HG03139 (cell line): Measurements from ENCODE around the gene RTKN2.

Source experiments
- ATAC-seq: cut with Tn5 transposase; IDR thresholded peaks from one replicate; pipeline ENCODE4 v1.9.1; 2021; ENCODE audit not compliant: unreplicated experiment

The RTKN2 gene

GRCh38 chr10:62230344-62231121 is 38.1 kb downstream of the RTKN2 start:
- no peak for ATAC-seq

GRCh38 chr10:62225362-62225761 is 43.3 kb downstream of the RTKN2 start:
- no peak for ATAC-seq

- no peak for ATAC-seq
Observed at GRCh38 chr10:62224606-62225005, 44.0 kb downstream of the RTKN2 start.

- ATAC-seq: no peak
Observed at GRCh38 chr10:62217683-62218082, 51.0 kb downstream of the RTKN2 start.

GRCh38 chr10:62214364-62214874 is 54.2 kb downstream of the RTKN2 start:
- no peak for ATAC-seq

- ATAC-seq: no peak
Observed at GRCh38 chr10:62205750-62206399, 62.8 kb downstream of the RTKN2 start.

- ATAC-seq: no peak
Observed at GRCh38 chr10:62199584-62199983, 69.1 kb downstream of the RTKN2 start.

- ATAC-seq: no peak
Observed at GRCh38 chr10:62196528-62196927, 72.1 kb downstream of the RTKN2 start.

- no peak for ATAC-seq
Observed at GRCh38 chr10:62195675-62195926, 73.0 kb downstream of the RTKN2 start.

GRCh38 chr10:62194924-62195674 is 73.5 kb downstream of the RTKN2 start:
- ATAC-seq: no peak

GRCh38 chr10:62193479-62193878 is 75.2 kb downstream of the RTKN2 start:
- ATAC-seq: no peak

- ATAC-seq: no peak
Observed at GRCh38 chr10:62189131-62189530, 79.5 kb downstream of the RTKN2 start.

GRCh38 chr10:62188021-62188616 is 80.5 kb downstream of the RTKN2 start:
- ATAC-seq: no peak

GRCh38 chr10:62186999-62187675 is 81.5 kb downstream of the RTKN2 start:
- no peak for ATAC-seq

GRCh38 chr10:62185919-62186692 is 82.5 kb downstream of the RTKN2 start:
- no peak for ATAC-seq

GRCh38 chr10:62183857-62184795 is 84.5 kb downstream of the RTKN2 start:
- no peak for ATAC-seq

- ATAC-seq: peak; percentile 73
Observed at GRCh38 chr10:62183442-62183841, 85.2 kb downstream of the RTKN2 start.

GRCh38 chr10:62182595-62182994 is 86.0 kb downstream of the RTKN2 start:
- ATAC-seq: no peak

- ATAC-seq: no peak
Observed at GRCh38 chr10:62182171-62182570, 86.5 kb downstream of the RTKN2 start.
